ENCODE data around the gene AGTPBP1. TPM values are rescaled to one million over a fixed set of nuclear protein-coding genes. Genes with fewer than 3 reads are reported as not detected.

The AGTPBP1 gene
- total and polyA plus RNA-seq, 2 experiments from 2014 or later, result 31.4 to 58.0 TPM

- H3K27me3 Mint-ChIP-seq (ENCODE audit: insufficient read depth, low read depth, poor library complexity), result peaks cover 35% of the 10 kb centered on the region
- H3K79me2 ChIP-seq (replicated peaks; ENCODE audit: insufficient read depth), result no peaks in the 10 kb centered on the region
- H3K4me3 ChIP-seq, result peak overlapping the region; percentile 80
- H3K27ac Mint-ChIP-seq, result no peak overlapping the region
- H3K4me1 Mint-ChIP-seq, result peaks cover 5% of the 10 kb centered on the region; the same call in 2 of the 3 replicates
- H3K9me2 ChIP-seq (ENCODE audit: insufficient read depth), result peaks cover 9% of the 10 kb centered on the region; the same call in 1 of the 2 replicates
- peaks cover 34% of the 10 kb centered on the region for H3K27me3 ChIP-seq (ENCODE audit: insufficient read depth)
- 0 out of 2 replicates have a peak, but pooled peaks cover 4% of the 10 kb centered on the region for H3F3A ChIP-seq (replicated peaks; ENCODE audit: low read depth)
- no peaks in the 10 kb centered on the region for H4K20me1 ChIP-seq (replicated peaks; ENCODE audit: insufficient read depth)
- ATAC-seq, result no peak
- no peaks in the 10 kb centered on the region for H3K4me1 ChIP-seq (ENCODE audit: insufficient read depth)
- TF ChIP-seq NANOG (IDR thresholded peaks at IDR 0.05; ENCODE audit: borderline replicate concordance) (no peak), EZH2 (IDR thresholded peaks at IDR 0.05; ENCODE audit: low read depth, unreplicated experiment) (no peak), CREB1 (CRISPR knock-in tag; IDR thresholded peaks at IDR 0.05; ENCODE audit: low read depth) (no peak), ZNF331 (CRISPR knock-in tag; IDR thresholded peaks at IDR 0.05; ENCODE audit: low read depth) (no peak), ZNF462 (CRISPR knock-in tag; IDR thresholded peaks at IDR 0.05) (no peak), CTCF (conservative IDR thresholded peaks at IDR 0.05; ENCODE audit: low read depth in 2 of 2) (no peak)
- H3K36me3 Mint-ChIP-seq (ENCODE audit: low read depth), result no peaks in the 10 kb centered on the region
- no peaks in the 10 kb centered on the region for H3K9me3 Mint-ChIP-seq
- H3K4me2 ChIP-seq, result peak overlapping the region; percentile 93; the same call in 1 of the 2 replicates
- H3K36me3 ChIP-seq (ENCODE audit: insufficient read depth), result no peaks in the 10 kb centered on the region
- no peak for DNase-seq (ENCODE audit: low spot score)
- peak overlapping the region; percentile 81; the same call in 1 of the 3 replicates for H3K4me3 Mint-ChIP-seq
- peak overlapping the region; percentile 97; the same call in 1 of the 2 replicates for H2AFZ ChIP-seq
- H3K27ac ChIP-seq (ENCODE audit: low read depth), result no peak overlapping the region
Measured at GRCh38 chr9:85521371-85522197, 220.2 kb downstream of the AGTPBP1 start.
